GM19324 (cell line): ENCODE data around the gene IFNA1.
"Not testable (repeated sequence)": the region's sequence is repeated elsewhere in the genome, so short reads cannot be mapped to it uniquely, and the experiment has no call there.

Source experiments
- ATAC-seq: cut with Tn5 transposase; IDR thresholded peaks from one replicate; pipeline ENCODE4 v1.9.1; 2021; ENCODE audit warnings: mild to moderate bottlenecking, moderate library complexity; ENCODE audit not compliant: unreplicated experiment, low FRiP score

The IFNA1 gene

GRCh38 chr9:21440139-21440538, at the start of gene IFNA1:
Gene IFNA1 (plus strand): TSS chr9:21440439. CDS start chr9:21440508, 69 bp downstream.
- no peak for ATAC-seq

- peak; percentile 80 for ATAC-seq
These were observed 48.0 kb upstream of the IFNA1 start for GRCh38 chr9:21392270-21392669.

GRCh38 chr9:21395778-21396717, 44.2 kb upstream of the IFNA1 start:
- no peak for ATAC-seq

- no peak for ATAC-seq
These were observed 41.2 kb upstream of the IFNA1 start for GRCh38 chr9:21398955-21399489.

- no peak for ATAC-seq
These were observed 40.3 kb upstream of the IFNA1 start for GRCh38 chr9:21399956-21400355.

- ATAC-seq, result peak; percentile 50
These were observed 37.6 kb upstream of the IFNA1 start for GRCh38 chr9:21402386-21403251.

GRCh38 chr9:21404146-21404545, 36.1 kb upstream of the IFNA1 start:
- no peak for ATAC-seq

- no peak for ATAC-seq
These were observed 31.4 kb upstream of the IFNA1 start, which contains the start of gene IFNA8 for GRCh38 chr9:21408817-21409216. Gene IFNA8 (plus strand): TSS chr9:21409117. CDS start chr9:21409177, 60 bp downstream.

GRCh38 chr9:21412107-21412506, 28.1 kb upstream of the IFNA1 start:
- ATAC-seq, result no peak

GRCh38 chr9:21413151-21413550, 27.1 kb upstream of the IFNA1 start:
- ATAC-seq, result no peak

GRCh38 chr9:21413624-21414023, 26.6 kb upstream of the IFNA1 start:
- no peak for ATAC-seq

GRCh38 chr9:21414220-21414940, 25.9 kb upstream of the IFNA1 start:
- ATAC-seq, result no peak

- ATAC-seq, result no peak
These were observed 24.6 kb upstream of the IFNA1 start for GRCh38 chr9:21415493-21416267.

- ATAC-seq, result no peak
These were observed 12.0 kb upstream of the IFNA1 start for GRCh38 chr9:21428235-21428634.

GRCh38 chr9:21429191-21429590, 11.0 kb upstream of the IFNA1 start:
- ATAC-seq, result no peak

- ATAC-seq, result peak; percentile 49
These were observed 7.4 kb upstream of the IFNA1 start for GRCh38 chr9:21432672-21433425.

GRCh38 chr9:21434202-21435014, 5.8 kb upstream of the IFNA1 start:
- no peak for ATAC-seq

GRCh38 chr9:21435015-21435383, 5.2 kb upstream of the IFNA1 start:
- ATAC-seq, result not testable (repeated sequence)
